NCI-H82 treated with DMSO at 0.1 percent for 48 hours (cell line): ENCODE results near the gene SLC25A25.
A peak's percentile ranks its signal among the peaks of the same experiment; 100 is the strongest.
"Not testable (repeated sequence)": the region's sequence is repeated elsewhere in the genome, so short reads cannot be mapped to it uniquely, and the experiment has no call there.

Experiments used
- DNase-seq: peaks from one replicate; lab custom pipeline; 2025; ENCODE audit not compliant: unreplicated experiment; lab: John Stamatoyannopoulos, UW

SLC25A25 gene

DNA sequence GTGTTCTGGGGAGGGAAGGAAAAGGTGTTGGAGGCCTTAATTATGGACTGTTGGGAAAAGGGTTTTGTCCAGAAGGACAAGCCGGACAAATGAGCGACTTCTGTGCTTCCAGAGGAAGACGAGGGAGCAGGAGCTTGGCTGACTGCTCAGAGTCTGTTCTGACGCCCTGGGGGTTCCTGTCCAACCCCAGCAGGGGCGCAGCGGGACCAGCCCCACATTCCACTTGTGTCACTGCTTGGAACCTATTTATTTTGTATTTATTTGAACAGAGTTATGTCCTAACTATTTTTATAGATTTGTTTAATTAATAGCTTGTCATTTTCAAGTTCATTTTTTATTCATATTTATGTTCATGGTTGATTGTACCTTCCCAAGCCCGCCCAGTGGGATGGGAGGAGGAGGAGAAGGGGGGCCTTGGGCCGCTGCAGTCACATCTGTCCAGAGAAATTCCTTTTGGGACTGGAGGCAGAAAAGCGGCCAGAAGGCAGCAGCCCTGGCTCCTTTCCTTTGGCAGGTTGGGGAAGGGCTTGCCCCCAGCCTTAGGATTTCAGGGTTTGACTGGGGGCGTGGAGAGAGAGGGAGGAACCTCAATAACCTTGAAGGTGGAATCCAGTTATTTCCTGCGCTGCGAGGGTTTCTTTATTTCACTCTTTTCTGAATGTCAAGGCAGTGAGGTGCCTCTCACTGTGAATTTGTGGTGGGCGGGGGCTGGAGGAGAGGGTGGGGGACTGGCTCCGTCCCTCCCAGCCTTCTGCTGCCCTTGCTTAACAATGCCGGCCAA lies 40.4 kb downstream of the SLC25A25 start:
- no peak for DNase-seq

DNA sequence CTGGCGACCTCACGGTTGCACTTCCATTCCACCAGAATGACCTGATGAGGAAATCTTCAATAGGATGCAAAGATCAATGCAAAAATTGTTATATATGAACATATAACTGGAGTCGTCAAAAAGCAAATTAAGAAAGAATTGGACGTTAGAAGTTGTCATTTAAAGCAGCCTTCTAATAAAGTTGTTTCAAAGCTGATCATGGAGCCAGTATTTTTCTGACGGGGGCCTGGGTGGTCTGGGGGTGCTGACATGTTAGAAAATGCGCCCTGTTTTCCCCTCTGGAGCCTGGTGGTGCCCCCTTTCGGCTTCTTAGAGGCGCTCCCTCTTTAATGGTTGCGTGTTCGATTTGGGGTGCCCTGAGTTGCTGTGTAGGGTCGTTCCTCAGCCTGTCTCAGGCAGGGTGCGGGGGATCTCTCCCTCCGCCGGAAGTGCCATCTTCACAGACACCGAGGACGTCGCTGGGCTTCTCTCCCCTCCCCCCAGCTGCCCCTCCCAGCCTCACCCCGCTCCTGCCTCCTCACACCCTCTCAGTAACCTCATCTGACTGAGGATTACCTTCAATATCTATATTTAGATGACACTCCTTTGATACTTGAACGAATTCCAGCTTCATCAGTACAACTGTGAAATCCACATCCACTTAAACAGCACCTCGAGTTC lies 41.1 kb downstream of the SLC25A25 start:
- no peak for DNase-seq

DNA sequence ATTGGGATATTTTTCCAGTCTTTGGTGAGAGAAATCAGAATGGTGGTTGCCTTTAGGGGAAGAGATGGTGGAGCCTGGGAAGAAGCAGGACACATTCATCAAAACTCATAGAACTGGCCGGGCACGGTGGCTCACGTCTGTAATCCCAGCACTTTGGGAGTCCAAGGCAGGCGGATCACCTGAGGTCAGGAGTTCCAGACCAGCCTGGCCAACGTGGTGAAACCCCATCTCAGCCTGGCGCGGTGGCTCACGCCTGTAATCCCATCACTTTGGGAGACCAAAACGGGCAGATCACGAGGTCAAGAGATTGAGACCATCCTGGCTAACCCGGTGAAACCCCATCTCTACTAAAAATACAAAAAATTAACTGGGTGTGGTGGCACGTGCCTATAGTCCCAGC lies 43.7 kb downstream of the SLC25A25 start:
- not testable (repeated sequence) for DNase-seq

DNA sequence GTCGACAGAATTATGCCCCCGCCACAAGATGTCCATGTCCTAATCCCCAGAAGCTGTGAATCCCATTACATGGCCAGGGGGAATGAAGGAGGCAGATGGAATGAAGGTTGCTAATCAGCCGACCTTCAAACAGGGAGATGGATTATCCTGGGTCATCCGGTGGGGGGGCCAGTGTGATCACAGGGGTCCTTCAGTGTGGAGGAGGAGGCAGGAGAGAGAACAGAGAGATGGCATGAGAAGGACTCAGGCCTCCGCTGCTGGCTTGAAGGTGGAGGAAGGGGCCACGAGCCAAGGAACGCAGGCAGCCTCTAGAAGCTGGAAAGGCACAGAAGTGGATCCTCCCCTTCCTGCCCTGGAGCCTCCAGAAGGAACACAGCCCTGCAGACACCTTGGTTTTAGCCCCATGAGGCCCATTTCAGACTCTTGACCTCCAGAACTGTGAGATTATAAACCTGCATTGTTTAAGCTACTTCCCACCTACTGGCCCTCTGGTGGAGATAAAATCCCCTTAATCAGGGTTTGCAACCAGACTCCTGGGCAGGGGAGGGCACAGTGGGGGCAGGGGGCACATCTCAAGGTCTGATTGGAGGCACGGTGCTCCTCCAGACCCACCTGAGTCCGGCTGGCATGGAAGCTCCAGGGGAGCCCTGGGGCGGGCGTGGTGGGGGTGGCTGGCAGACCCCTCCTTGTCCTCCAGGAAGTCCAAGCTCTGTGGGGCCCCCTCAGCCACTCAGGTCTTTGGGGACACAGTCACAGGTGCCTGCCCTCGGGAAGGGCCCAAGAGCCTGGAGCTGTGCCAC lies 45.7 kb downstream of the SLC25A25 start:
- peak; percentile 81 for DNase-seq

DNA sequence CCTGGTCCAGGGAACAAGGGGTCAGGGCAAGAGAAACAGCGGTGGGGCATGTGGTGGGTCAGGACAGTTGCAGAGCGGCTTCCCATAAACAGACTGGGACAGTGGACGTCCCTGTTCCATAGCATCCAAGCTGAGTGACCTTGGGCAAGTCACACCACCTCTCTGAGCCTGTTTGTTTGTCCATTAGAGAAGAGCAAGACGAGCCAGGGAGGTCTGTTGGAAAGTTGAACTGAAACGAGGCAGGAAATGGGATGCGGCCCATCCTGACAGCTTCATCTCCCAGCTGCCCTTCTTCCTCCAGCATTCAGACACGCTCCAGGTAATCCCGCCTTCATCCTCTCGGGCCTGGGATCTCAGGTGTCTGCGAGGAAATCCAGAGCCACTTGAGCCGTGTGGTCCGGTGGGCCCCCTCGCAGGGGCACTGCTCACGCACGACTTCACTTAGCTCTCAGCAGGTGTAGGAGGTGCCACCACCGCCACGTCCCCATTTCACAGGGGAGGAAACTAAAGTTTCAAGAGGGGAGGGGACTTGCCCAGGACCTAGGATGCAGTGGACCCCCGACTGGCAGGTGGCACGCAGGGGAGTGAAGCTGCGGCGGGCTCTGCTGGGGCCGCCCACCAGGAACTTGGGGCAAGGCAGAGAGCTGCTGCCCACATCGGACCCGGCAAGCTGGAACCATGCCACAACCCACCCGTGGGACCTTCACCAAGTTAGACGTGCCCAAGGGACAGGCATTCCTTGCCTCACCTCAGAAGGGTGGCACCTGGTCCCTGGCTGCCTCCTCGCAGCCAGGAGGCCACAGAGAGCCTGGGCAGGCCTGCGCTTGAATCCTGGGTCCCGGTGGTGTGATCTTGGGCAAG lies 46.5 kb downstream of the SLC25A25 start:
- DNase-seq, result no peak

DNA sequence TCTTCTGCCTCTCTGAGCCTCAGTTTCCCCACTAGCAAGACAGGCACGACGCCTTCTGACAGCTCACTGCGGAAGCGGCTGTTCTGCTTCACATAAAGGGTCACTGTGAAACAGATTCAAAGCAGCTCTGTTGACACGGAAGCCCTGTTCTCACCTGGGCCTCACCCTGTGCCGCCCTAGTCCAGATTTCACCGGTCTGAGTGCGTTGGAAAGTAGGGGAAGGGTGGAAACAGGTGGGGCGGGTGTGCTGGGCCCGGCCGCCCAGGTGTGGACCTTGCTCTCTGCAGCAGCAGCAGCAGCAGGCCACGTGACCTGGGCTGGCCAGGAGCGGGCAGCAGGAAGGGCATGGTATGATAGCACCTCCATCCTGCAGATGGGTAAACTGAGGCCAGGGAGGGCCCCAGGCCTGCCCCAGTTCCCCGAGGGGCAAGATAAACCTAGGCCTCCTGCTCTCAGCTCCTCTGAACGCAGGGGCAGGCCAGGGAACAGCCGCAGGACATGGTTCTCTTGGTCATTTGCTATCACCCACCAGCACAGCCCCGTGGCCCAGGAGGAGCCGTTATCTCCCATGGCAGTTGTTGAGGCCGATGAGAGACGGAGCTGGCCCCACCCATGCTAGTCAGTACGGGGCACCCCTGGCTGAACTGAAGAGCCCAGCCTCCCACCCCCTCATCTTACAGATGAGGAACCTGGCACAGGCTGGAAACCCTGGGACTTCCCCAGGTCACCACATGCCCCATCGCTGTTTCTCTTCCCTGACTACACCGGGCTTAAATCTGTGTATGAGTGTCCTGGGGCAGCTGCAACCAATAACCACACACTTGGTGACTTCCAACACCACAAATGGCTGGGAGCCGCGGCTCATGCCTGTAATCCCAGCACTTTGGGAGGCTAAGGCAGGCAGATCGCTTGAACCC lies 47.4 kb downstream of the SLC25A25 start:
- no peak for DNase-seq

DNA sequence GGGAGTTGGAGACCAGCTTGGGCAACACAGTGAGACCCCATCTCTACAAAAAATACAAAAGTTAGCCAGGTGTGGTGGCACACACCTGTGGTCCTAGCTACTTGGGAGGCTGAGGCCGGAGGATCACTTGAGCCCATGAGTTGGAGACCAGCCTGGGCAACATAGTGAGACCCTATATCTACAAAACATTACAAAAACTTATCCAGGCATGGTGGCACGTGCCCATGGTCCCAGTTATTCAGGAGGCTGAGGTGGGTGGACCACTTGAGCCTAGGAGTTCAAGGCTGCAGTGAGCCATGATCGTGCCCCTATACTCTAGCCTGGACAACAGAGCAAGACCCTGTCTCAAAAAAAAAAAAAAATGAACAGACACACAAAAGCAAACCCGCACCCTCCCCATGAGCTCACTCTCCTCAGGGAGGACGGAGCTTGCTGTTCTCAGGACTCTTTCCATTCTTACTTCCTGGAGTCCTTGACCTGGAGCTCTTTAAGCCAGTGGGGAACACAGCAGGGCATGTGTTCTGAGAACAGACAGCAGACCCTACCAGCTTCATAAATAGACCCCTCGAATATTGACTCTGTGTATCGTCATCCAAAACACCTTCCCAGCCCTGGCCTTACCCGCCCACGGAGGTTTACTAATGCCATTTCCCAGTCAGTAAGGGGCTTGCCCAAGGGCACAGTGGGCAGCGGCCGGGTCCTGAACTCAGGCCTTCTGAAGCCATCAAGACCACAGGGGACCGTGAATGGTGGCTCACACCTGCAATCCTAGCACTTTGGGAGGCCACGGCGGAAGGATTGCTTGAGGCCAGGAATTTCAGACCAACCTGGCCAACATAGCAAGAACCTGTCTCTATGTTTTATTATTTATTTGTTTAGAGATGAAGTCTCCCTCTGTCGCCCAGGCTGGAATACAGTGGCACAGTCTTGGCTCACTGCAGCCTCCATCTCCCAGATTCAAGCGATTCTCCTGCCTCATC lies 48.4 kb downstream of the SLC25A25 start:
- no peak for DNase-seq

DNA sequence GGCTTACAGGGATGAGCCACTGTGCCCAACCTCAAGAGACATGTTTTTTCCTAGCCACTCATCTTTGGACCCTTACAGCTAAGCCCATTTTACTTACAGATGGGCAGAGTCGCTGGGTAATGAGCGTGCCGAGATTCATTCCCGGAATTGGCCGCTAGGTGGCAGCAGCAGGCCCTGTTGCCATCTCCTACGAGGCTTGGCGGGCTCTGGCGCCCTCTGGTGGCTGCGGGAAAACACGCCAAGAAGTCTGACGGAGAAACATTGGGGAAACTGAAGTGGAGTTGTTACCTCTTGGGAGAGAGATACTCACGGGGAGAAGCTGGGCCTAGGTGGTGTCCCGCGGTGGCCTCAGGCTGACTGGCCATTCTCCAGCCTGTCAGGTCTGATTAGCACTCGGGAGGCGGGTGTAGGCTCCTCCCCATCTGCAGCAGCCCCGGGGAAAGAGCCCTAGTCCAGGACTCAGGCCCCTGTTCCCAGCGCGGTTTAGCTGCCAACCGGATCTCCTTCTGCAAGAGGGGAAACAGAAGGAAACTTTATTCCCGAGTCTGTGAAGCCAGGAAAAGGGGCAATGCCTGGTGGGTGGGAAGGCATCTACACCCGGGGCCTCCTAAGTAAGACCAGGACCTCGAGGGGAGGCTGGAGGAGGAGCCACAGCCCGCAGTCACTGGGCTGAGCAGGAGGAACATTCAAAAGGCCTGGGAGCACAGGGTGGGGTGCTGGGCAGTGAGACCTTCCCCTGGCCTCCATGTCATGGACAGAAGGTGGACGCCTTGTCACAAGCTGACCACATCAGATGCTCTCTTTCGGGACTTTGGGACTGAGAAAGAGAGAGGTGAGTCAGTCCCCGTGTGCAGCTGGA lies 49.8 kb downstream of the SLC25A25 start:
- DNase-seq, result peak; percentile 56

DNA sequence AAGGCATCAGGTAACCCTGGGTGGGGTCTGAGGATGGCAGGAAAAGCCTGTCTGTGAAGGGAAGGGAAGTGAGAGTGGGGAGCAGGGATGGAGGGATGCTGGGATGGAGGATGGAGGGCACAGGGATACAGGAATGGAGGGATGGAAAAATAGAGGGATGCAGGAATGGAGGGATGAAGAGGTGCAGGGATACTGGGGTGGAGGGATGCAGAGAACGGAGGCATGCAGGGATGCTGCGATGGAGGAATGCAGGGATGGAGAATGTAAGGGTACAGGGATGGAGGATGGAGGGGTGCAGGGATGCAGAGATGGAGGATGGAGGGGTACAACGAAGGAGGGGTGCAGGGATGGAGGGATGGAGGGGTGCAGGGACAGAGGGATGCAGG lies 50.4 kb downstream of the SLC25A25 start:
- no peak for DNase-seq

DNA sequence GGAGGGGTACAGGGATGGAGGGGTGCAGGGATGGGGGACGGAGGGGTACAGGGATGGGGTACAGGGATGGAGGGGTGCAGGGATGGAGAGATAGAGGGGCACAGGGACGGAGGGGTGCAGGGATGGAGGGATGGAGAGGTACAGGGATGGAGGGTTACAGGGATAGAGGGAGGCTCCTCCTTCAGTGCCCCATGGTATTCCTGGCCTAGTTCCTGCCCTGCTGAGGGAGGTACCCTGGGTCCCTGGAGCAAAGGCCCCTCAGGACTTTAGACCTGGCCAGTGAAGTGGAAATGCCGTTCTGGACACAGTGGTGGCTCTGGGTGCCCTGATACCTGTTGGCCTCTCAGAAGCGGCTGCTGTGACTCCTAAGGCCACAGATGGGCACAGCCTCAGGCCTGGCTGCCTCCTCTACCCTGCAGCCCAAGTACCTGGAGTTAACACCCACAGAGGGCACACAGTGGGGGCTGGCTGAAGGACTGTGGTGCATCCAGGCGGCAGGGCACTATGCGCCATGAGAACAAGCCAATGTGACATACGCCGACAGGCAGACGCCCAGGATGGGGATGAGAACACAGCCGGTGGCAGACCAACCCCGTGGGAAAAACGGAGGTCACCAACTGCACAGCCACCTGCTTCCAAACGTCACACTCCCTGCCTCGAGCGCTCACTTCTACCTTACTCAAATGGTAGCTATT lies 51.1 kb downstream of the SLC25A25 start:
- no peak for DNase-seq

DNA sequence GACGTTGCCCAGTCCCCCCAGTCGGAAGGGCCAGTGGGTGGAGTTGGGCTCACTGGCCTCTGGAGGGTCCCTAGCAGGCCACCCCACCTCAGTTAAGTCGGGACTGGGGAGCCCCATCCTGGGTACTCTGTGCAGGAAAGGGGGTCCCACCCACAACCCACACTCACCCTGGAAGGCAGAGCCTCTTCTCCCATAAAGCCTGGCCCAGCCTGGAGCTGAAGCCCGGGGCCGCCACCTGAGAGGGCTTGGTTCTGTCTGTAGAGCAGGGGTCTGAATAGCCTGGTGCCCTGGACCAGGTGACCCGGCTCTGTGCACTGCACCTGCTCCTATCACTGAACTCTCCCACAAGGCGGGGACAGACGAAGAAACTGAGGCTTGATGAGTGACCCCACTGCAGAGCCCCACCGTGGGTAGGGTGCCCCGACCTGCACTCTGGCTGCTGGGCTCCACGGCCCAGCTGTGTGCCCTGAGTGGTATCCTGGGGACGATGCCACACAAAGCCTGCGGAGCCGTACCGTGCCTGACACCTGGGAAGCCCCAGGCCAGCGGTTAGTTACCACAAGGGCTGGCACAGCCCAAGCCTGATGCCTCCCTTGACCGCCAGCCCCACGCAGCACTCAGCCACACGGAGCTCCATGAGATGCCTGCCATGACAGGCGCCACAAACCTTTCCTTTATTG lies 52.2 kb downstream of the SLC25A25 start:
- no peak for DNase-seq

DNA sequence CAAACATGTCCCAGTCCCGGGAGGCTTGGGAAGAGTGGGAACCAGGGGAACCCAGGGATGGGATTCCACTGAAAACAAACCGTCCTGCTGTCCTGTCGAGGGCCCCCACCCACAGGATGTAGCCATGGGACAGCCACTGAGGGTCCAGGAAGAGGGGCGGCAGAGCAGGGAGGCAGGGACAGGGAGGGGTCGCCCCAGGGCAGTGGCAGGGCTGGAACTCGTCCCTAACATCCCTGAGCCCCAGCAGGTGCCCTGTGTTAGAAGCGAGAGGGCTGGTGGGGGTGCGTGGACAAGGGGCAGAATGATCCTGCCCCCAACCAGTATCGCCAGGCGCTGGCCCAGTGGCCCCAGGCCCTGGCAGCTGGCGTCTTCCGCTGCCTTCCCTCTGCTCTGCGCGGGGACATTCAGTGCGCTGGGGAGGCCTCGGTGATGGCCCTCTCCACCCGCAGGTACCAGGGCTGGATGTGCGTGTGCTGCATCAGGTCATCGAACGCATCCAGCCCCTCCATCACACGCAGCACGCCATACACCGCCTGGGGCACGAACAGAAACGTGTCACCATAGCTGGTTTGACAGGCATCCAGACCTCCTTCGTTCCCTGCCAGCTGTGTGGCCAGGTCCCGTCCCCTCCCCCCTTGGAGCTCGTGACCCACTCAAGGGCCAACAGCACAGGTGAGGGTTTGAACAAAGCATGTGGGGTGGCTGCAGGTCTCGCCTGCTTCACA lies 52.9 kb downstream of the SLC25A25 start:
- no peak for DNase-seq

DNA sequence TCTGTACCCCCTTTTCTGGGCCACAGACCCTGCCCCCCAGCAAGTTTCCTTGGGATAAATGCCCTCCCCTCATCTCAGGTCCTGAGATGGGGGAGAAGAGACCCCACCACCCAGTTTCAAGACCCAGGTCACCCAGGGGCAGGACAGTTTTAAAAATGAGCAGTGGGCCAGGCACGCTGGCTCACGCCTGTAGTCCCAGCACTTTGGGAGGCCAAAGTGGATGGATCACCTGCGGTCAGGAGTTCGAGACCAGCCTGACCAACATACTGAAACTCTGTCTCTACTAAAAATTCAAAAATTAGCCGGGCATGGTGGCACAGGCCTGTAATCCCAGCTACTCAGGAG lies 53.4 kb downstream of the SLC25A25 start:
- DNase-seq, result no peak

DNA sequence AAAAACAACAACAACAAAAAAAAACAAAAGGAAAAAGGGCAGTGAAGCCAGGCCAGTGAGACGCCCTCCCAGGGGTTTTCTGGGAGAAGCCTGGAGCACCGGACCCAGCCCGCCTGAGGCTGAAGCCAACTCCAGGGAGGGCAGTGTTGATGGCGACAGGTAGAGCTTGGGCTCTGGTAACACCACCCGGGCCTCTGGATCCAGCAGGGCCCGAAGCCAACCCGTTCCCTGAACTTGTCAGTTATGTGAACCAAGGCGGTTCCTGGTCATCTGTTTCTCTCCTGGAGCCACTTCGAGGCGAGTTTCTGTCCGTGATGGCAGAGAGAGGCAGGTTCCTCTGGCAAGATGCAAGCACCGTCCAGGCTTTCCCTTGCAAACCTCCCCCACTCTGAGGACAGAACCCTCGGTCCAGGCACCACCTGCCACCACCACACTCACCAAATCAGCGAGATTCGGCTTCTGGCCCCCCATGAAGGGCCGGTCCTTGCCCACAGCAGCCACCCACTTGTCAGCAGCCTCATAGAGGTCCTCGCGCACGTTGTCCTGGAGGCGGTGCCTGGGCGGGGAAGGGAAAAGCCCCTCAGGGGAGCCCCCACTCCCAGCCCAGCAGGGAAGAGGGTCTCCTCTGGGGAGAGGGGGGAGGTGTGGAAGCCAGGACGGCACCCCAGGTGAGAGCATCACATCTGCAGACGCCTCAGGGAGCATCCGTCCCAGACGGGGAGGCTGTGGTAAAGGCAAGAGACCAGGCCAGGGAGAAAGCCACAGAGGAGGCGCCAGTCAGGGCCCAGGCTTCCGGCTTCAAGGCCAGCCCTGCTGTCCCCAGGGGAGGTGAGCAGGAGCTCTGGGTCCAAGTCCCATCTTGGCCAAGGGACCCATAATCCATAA lies 54.1 kb downstream of the SLC25A25 start:
- DNase-seq, result no peak

DNA sequence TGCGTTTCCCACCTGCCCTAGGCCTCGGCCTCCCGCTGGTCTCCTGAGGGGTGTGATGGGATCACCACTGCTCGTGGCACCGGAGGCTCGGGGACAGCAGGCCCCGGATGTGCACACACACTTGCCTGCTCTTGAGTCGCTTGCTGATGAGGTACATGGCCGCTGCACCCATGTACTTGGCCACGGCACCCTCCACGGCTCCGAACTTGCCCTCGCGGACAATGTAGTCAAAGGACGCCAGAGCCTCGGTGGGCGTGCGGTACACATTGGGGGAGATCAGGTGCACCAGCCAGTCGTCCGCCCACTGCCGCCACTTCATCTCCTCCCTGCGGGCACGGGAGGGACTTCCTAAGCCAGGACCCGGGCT lies 54.8 kb downstream of the SLC25A25 start:
- no peak for DNase-seq
